Activated CD8-positive, alpha-beta T cell treated with anti-CD3 and anti-CD28 coated beads, Interleukin-2, amount 10 ng/mL, durations not matched to agents 7 days and 5 days (primary cell): ENCODE results near the gene PPFIA4. TPM values are rescaled to one million over a fixed set of nuclear protein-coding genes. Genes with fewer than 3 reads are reported as not detected.
A peak's percentile ranks its signal among the peaks of the same experiment; 100 is the strongest.

Source experiments
- ATAC-seq: fragments of 150-1000 bp; cut with Tn5 transposase; one replicate; pipeline ENCODE4 v1.10.0; 2021; ENCODE audit warnings: moderate library complexity
- CTCF ChIA-PET: fragments of 350-600 bp; sonication (Branson Sonifier 250); formaldehyde crosslinking; loops from one replicate; lab custom pipeline; 2021; ENCODE audit warnings: antibody characterized with exemption; lab: Charles Lee
- POLR2A ChIA-PET: fragments of 350-600 bp; sonication (Branson Sonifier 250); formaldehyde crosslinking; loops from one replicate; lab custom pipeline; 2021; ENCODE audit warnings: antibody characterized with exemption; lab: Charles Lee
- DNase-seq: peaks from one replicate; pipeline ENCODE4 v3.0.0-alpha.2; 2020
- H3K27ac Mint-ChIP-seq: one replicate; pipeline ENCODE4 v1.8.0; 2021; ENCODE audit warnings: mild to moderate bottlenecking, mixed read lengths
- H3K27me3 Mint-ChIP-seq: one replicate; pipeline ENCODE4 v1.8.0; 2021; ENCODE audit warnings: low read depth, mixed read lengths
- H3K36me3 Mint-ChIP-seq: one replicate; pipeline ENCODE4 v1.8.0; 2021; ENCODE audit warnings: low read depth, mixed read lengths
- H3K4me1 Mint-ChIP-seq: one replicate; pipeline ENCODE4 v1.8.0; 2021; ENCODE audit warnings: low read depth, mixed read lengths
- H3K4me3 Mint-ChIP-seq: one replicate; pipeline ENCODE4 v1.8.0; 2021; ENCODE audit warnings: mild to moderate bottlenecking, mixed read lengths
- H3K9me3 Mint-ChIP-seq: one replicate; pipeline ENCODE4 v1.8.0; 2022; ENCODE audit warnings: mixed read lengths; ENCODE audit not compliant: insufficient read depth
- total RNA-seq, 2 experiments: library from RNA; stranded (reverse); gene quantifications; one replicate each; pipeline ENCODE4 v1.2.3, GENCODE V29; 2021

Gene PPFIA4
- total RNA-seq, 2 experiments from 2014 or later, result 31.9 to 32.0 TPM

- ChIA-PET POLR2A (interaction anchor here (1.0 kb wide), 1 partner anchor 9 kb away, joined by 3 read pairs; no protein-coding TSS in a partner anchor), CTCF (interaction anchor here (0.9 to 1.0 kb wide), 3 partner anchors 23 to 39 kb away, joined by 3 to 4 read pairs (median 3); no protein-coding TSS in a partner anchor)
- peaks cover 33% of the 10 kb centered on the region for H3K27me3 Mint-ChIP-seq
- peaks cover 4% of the 10 kb centered on the region for H3K36me3 Mint-ChIP-seq
- peaks cover 10% of the 10 kb centered on the region for H3K4me1 Mint-ChIP-seq
- no peaks in the 10 kb centered on the region for H3K9me3 Mint-ChIP-seq
- no peak for ATAC-seq
- DNase-seq, result no peak
- no peak overlapping the region for H3K4me3 Mint-ChIP-seq
- no peak overlapping the region for H3K27ac Mint-ChIP-seq
These were observed 51.7 kb downstream of the PPFIA4 start for GRCh38 chr1:203077956-203078355.

GRCh38 chr1:203078478-203078877 lies 52.2 kb downstream of the PPFIA4 start:
- peaks cover 33% of the 10 kb centered on the region for H3K27me3 Mint-ChIP-seq

GRCh38 chr1:203080456-203080855 lies 54.2 kb downstream of the PPFIA4 start:
- DNase-seq (no peak), ATAC-seq (no peak)
- Mint-ChIP-seq H3K27me3 (peaks cover 24% of the 10 kb centered on the region), H3K4me3 (no peak overlapping the region), H3K4me1 (peaks cover 5% of the 10 kb centered on the region), H3K27ac (no peak overlapping the region), H3K9me3 (no peaks in the 10 kb centered on the region), H3K36me3 (peaks cover 4% of the 10 kb centered on the region)
- ChIA-PET POLR2A (no interaction called here), CTCF (no interaction called here)

More at GRCh38 chr1:203078478-203078877, 52.2 kb downstream of the PPFIA4 start:
- Mint-ChIP-seq H3K36me3 (peaks cover 4% of the 10 kb centered on the region), H3K27ac (no peak overlapping the region), H3K9me3 (no peaks in the 10 kb centered on the region), H3K4me3 (no peak overlapping the region), H3K4me1 (peaks cover 10% of the 10 kb centered on the region)
- DNase-seq (no peak), ATAC-seq (no peak)
- ChIA-PET CTCF (interaction anchor here (1.0 kb wide), 1 partner anchor 39 kb away, joined by 3 read pairs; no protein-coding TSS in a partner anchor), POLR2A (no interaction called here)

- ATAC-seq, result no peak
- DNase-seq, result no peak
- CTCF ChIA-PET, result interaction anchor here (1.4 to 1.8 kb wide), 2 partner anchors 9 to 42 kb away, joined by 4 to 6 read pairs; no protein-coding TSS in a partner anchor
- Mint-ChIP-seq H3K36me3 (no peaks in the 10 kb centered on the region), H3K27ac (no peak overlapping the region), H3K9me3 (no peaks in the 10 kb centered on the region), H3K27me3 (peaks cover 19% of the 10 kb centered on the region), H3K4me1 (no peaks in the 10 kb centered on the region), H3K4me3 (no peak overlapping the region)
- POLR2A ChIA-PET, result interaction anchor here (0.6 kb wide), 1 partner anchor 469 kb away, joined by 3 read pairs; no protein-coding TSS in a partner anchor
These were observed 55.4 kb downstream of the PPFIA4 start for GRCh38 chr1:203081465-203082230.

GRCh38 chr1:203082231-203082505 lies 55.9 kb downstream of the PPFIA4 start:
- POLR2A ChIA-PET, result interaction anchor here (0.6 kb wide), 1 partner anchor 469 kb away, joined by 3 read pairs; no protein-coding TSS in a partner anchor
- Mint-ChIP-seq H3K9me3 (no peaks in the 10 kb centered on the region), H3K36me3 (no peaks in the 10 kb centered on the region), H3K27me3 (peaks cover 16% of the 10 kb centered on the region), H3K4me3 (no peak overlapping the region), H3K27ac (no peak overlapping the region), H3K4me1 (no peaks in the 10 kb centered on the region)
- CTCF ChIA-PET, result interaction anchor here (1.4 to 1.8 kb wide), 2 partner anchors 9 to 43 kb away, joined by 4 to 6 read pairs; no protein-coding TSS in a partner anchor
- DNase-seq, result no peak
- ATAC-seq, result no peak

- ATAC-seq, result no peak
- Mint-ChIP-seq H3K36me3 (no peaks in the 10 kb centered on the region), H3K27ac (no peak overlapping the region), H3K27me3 (peaks cover 10% of the 10 kb centered on the region), H3K4me1 (no peaks in the 10 kb centered on the region), H3K9me3 (no peaks in the 10 kb centered on the region), H3K4me3 (no peak overlapping the region)
- no peak for DNase-seq
- POLR2A ChIA-PET, result interaction anchor here (0.6 kb wide), 1 partner anchor 468 kb away, joined by 3 read pairs; no protein-coding TSS in a partner anchor
- CTCF ChIA-PET, result interaction anchor here (1.2 to 1.8 kb wide), 4 partner anchors 10 to 44 kb away, joined by 3 to 6 read pairs (median 4); no protein-coding TSS in a partner anchor
These were observed 56.5 kb downstream of the PPFIA4 start for GRCh38 chr1:203082571-203083462.

GRCh38 chr1:203083463-203083921 lies 57.2 kb downstream of the PPFIA4 start:
- Mint-ChIP-seq H3K27ac (peak overlapping the region; percentile 26), H3K36me3 (no peaks in the 10 kb centered on the region), H3K4me3 (no peak overlapping the region), H3K27me3 (peaks cover 6% of the 10 kb centered on the region), H3K9me3 (no peaks in the 10 kb centered on the region), H3K4me1 (no peaks in the 10 kb centered on the region)
- ATAC-seq, result no peak
- no peak for DNase-seq
- ChIA-PET POLR2A (no interaction called here), CTCF (interaction anchor here (0.9 to 1.8 kb wide), 6 partner anchors 10 to 133 kb away, joined by 3 to 5 read pairs (median 4); no protein-coding TSS in a partner anchor)

- H3K9me3 Mint-ChIP-seq, result no peaks in the 10 kb centered on the region
- ATAC-seq, result peak; percentile 41
- peak; percentile 34 for DNase-seq
- H3K27ac Mint-ChIP-seq, result no peak overlapping the region
- H3K4me1 Mint-ChIP-seq, result no peaks in the 10 kb centered on the region
- ChIA-PET CTCF (interaction anchor here (0.7 to 1.8 kb wide), 5 partner anchors 10 to 397 kb away, joined by 3 to 5 read pairs (median 3); no protein-coding TSS in a partner anchor), POLR2A (interaction anchor here (0.6 kb wide), 1 partner anchor 261 kb away, joined by 3 read pairs; no protein-coding TSS in a partner anchor)
- peaks cover 5% of the 10 kb centered on the region for H3K27me3 Mint-ChIP-seq
- no peak overlapping the region for H3K4me3 Mint-ChIP-seq
- no peaks in the 10 kb centered on the region for H3K36me3 Mint-ChIP-seq
These were observed 58.6 kb downstream of the PPFIA4 start for GRCh38 chr1:203084588-203085527.

- Mint-ChIP-seq H3K4me1 (no peaks in the 10 kb centered on the region), H3K4me3 (no peak within 1 kb of the TSS), H3K9me3 (no peaks in the 10 kb centered on the region), H3K27me3 (peaks cover 5% of the 10 kb centered on the region), H3K36me3 (no peaks in the 10 kb centered on the region), H3K27ac (no peak within 1 kb of the TSS)
- DNase-seq, result peak; percentile 14
- CTCF ChIA-PET, result interaction anchor here (1.4 kb wide), 1 partner anchor 9 kb away, joined by 3 read pairs; no protein-coding TSS in a partner anchor
- no peak for ATAC-seq
- POLR2A ChIA-PET, result no interaction called here
These were observed 59.5 kb downstream of the PPFIA4 start, which contains the start of gene MYOG for GRCh38 chr1:203085528-203086406. Gene MYOG, minus strand, starts transcription at chr1:203086012. Its CDS starts 51 bp downstream, at chr1:203085961.
